Endothelial cell (in vitro differentiated cells): ENCODE results near the gene FAM186B. TPM values are rescaled to one million over a fixed set of nuclear protein-coding genes. Genes with fewer than 3 reads are reported as not detected.

Experiments
- DNase-seq: peaks from one replicate; pipeline ENCODE4 v3.0.0; 2021; ENCODE audit warnings: low spot score
- H3K27ac Mint-ChIP-seq: one replicate; pipeline ENCODE4 v1.8.0; 2021; ENCODE audit warnings: mixed read lengths, inconsistent platforms; ENCODE audit not compliant: unreplicated experiment
- H3K27me3 Mint-ChIP-seq: one replicate; pipeline ENCODE4 v1.8.0; 2021; ENCODE audit warnings: mild to moderate bottlenecking, moderate library complexity, mixed read lengths, inconsistent platforms; ENCODE audit not compliant: unreplicated experiment
- H3K36me3 Mint-ChIP-seq: one replicate; pipeline ENCODE4 v1.8.0; 2021; ENCODE audit warnings: mild to moderate bottlenecking, low read depth, mixed read lengths, inconsistent platforms; ENCODE audit not compliant: unreplicated experiment
- H3K4me1 Mint-ChIP-seq: one replicate; pipeline ENCODE4 v1.8.0; 2021; ENCODE audit warnings: mild to moderate bottlenecking, mixed read lengths, inconsistent platforms; ENCODE audit not compliant: unreplicated experiment
- H3K4me3 Mint-ChIP-seq: one replicate; pipeline ENCODE4 v1.8.0; 2021; ENCODE audit warnings: mild to moderate bottlenecking, mixed read lengths, inconsistent platforms; ENCODE audit not compliant: unreplicated experiment
- H3K9me3 Mint-ChIP-seq: one replicate; pipeline ENCODE4 v1.8.0; 2021; ENCODE audit warnings: mixed read lengths, inconsistent platforms; ENCODE audit not compliant: unreplicated experiment
- total RNA-seq: library from RNA; stranded (reverse); fragmentation: NEBNext Ultra II Directional; extraction: Animal tissue kit (Norgen Biotek cat#: 25700); gene quantifications from one replicate; pipeline ENCODE4 v1.2.1, GENCODE V29; 2021; ENCODE audit not compliant: unreplicated experiment
- TF ChIP-seq, protein P1 (sequence below): fragments of 200-600 bp; sonication (generic); IDR thresholded peaks from one replicate; pipeline ENCODE4 v1.5.0; 2021; ENCODE audit warnings: antibody characterized with exemption; ENCODE audit not compliant: unreplicated experiment

The FAM186B gene
- total RNA-seq, 1 donor from 2014 or later, result 1.9 TPM

DNA sequence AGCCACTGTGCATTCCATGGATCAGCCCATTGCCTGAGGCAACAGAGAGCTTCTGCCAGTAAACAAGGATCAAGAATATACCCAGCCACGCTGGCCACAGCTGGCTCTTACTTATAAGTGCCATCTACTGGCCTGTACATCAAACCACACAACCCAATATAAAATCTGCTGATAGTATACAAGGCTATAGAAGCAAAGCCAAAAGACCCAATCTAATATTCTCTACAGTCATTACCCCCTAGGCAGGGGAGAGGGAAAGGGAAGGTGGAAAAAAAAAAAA, 4.4 kb upstream of the FAM186B start:
- peaks cover 3% of the 10 kb centered on the region for H3K4me1 Mint-ChIP-seq
- no peak for DNase-seq
- H3K27me3 Mint-ChIP-seq, result peaks cover 2% of the 10 kb centered on the region
- H3K4me3 Mint-ChIP-seq, result no peak overlapping the region
- no peaks in the 10 kb centered on the region for H3K36me3 Mint-ChIP-seq
- no peaks in the 10 kb centered on the region for H3K9me3 Mint-ChIP-seq
- no peak overlapping the region for H3K27ac Mint-ChIP-seq
- TF ChIP-seq, protein P1, sequence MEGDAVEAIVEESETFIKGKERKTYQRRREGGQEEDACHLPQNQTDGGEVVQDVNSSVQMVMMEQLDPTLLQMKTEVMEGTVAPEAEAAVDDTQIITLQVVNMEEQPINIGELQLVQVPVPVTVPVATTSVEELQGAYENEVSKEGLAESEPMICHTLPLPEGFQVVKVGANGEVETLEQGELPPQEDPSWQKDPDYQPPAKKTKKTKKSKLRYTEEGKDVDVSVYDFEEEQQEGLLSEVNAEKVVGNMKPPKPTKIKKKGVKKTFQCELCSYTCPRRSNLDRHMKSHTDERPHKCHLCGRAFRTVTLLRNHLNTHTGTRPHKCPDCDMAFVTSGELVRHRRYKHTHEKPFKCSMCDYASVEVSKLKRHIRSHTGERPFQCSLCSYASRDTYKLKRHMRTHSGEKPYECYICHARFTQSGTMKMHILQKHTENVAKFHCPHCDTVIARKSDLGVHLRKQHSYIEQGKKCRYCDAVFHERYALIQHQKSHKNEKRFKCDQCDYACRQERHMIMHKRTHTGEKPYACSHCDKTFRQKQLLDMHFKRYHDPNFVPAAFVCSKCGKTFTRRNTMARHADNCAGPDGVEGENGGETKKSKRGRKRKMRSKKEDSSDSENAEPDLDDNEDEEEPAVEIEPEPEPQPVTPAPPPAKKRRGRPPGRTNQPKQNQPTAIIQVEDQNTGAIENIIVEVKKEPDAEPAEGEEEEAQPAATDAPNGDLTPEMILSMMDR, result no peak

DNA sequence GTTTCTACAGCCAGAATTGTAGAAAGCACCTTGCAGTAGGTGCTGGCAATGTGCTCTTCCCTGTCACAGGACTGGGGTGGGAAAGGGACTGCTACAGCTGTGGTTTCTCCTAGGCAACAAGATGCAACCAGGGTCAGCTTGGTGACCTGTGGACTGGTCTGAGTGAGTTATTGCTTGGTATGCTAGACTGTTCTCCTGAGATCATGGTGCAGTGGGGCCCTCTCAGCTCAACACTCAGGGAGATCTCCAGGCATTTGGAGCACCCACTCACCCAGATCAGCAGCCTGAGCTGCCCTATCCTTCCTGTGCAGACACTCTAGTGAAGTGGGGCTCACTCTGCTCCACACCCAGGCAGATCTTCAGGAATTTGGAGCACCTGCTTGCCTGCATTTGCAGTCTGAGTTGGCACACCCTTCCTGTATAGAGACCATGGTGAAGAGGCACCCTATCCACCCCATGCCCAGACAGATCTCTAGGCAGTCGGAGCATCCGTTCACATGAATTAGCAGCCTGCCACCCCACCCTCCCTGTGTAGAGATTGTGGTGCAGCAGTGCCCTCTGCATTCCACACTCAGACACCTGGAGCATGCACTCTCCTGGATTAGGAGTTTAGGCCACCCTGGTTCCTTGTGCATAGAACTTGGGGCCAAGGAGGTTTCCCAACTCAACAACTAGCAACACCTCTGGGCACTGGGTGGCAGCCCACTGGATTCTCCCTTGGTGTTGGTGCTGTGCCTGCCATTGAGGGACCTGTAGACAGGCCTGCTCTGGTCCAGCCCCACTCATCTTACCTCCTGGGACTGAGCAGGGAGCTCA, 3.8 kb upstream of the FAM186B start:
- H3K4me1 Mint-ChIP-seq, result peaks cover 3% of the 10 kb centered on the region
- DNase-seq, result no peak
- TF ChIP-seq, protein P1, result no peak
- no peak overlapping the region for H3K4me3 Mint-ChIP-seq
- peaks cover 2% of the 10 kb centered on the region for H3K27me3 Mint-ChIP-seq
- no peaks in the 10 kb centered on the region for H3K36me3 Mint-ChIP-seq
- H3K9me3 Mint-ChIP-seq, result no peaks in the 10 kb centered on the region
- no peak overlapping the region for H3K27ac Mint-ChIP-seq

DNA sequence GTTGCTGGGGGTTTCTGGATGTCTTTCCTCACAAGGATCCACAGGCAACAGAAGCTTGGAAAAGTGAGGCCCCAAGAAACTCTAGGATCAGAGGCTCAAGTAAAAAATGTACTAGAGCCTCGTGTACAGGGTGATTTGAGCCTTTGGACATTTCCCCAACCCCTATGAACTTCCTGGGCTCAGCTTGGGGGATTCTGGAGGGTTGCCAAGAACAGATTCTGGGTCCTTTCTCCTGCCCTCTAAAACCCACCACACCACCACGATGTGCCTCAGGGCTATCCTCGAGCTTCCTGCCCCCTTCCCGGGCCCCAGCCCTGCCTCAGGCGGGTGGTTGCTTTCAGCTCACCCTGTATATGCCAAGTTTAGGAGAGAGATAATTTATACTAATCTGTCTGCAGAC, 583 bp downstream of the FAM186B start:
- Mint-ChIP-seq H3K27me3 (peaks cover 4% of the 10 kb centered on the region), H3K27ac (no peak overlapping the region), H3K36me3 (peaks cover 3% of the 10 kb centered on the region), H3K4me1 (peaks cover 3% of the 10 kb centered on the region), H3K9me3 (no peaks in the 10 kb centered on the region), H3K4me3 (no peak overlapping the region)
- DNase-seq, result no peak
- TF ChIP-seq, protein P1, result no peak

DNA sequence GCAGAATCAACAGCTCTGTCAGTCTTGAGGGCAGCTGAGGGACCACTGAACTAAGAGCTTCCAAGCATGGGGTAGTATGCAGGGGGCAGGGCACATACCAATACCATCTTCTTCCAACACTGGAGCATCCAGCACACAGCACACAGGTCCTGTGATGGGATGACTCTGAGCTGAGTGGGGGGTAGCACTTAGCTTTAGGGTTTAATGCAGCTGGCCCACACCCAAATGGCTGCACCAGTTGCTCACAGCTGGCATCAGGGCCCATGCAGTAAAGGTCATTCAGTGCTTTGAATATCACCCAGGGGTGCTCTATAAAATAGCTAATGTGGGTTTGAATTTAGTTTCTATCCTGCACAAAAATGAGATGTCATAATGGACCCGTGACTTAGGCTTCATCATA, 1.7 kb downstream of the FAM186B start:
- no peak for DNase-seq
- Mint-ChIP-seq H3K27ac (no peak overlapping the region), H3K27me3 (peaks cover 5% of the 10 kb centered on the region), H3K4me3 (no peak overlapping the region), H3K36me3 (peaks cover 8% of the 10 kb centered on the region), H3K9me3 (no peaks in the 10 kb centered on the region), H3K4me1 (peaks cover 3% of the 10 kb centered on the region)
- TF ChIP-seq, protein P1, result no peak

DNA sequence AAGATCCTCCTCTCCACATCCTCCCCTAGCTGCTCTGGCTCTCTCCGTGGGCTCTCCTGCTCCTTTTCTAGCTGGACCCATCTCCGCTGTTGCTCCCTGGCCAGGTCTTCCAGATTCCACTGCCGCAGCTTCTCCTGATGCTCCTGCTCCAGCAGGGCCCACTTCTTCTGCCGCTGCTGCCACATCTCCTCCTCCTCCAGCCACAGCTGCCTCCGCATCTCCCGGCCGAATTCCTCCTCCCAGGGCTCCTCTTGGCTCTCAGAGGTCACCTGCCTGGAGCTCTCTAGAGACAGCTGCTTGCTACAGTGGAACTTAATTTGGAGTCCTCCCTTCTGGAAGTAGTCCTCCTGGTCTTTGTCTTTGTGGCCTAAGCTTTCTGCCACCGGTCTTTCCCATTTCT, 5.5 kb downstream of the FAM186B start:
- peaks cover 12% of the 10 kb centered on the region for H3K36me3 Mint-ChIP-seq
- H3K9me3 Mint-ChIP-seq, result no peaks in the 10 kb centered on the region
- no peak for DNase-seq
- H3K4me3 Mint-ChIP-seq, result no peak overlapping the region
- H3K4me1 Mint-ChIP-seq, result peaks cover 3% of the 10 kb centered on the region
- peaks cover 7% of the 10 kb centered on the region for H3K27me3 Mint-ChIP-seq
- no peak overlapping the region for H3K27ac Mint-ChIP-seq
- TF ChIP-seq, protein P1, result no peak
